K562 (cell line): Measurements from ENCODE around the gene SBDS. TPM values are rescaled to one million over a fixed set of nuclear protein-coding genes. Genes with fewer than 3 reads are reported as not detected.

Experiments used
- ATAC-seq: fragments of 200-7000 bp; cut with Tn5 transposase; 3 replicates; pipeline ENCODE4 v1.9.1; 2020; ENCODE audit warnings: moderate library complexity
- BruUV-seq: library from RNA; stranded (reverse); fragments of 400-500 nt; replicated peaks from 2 replicates; lab custom pipeline; 2021; lab: Mats Ljungman, UMichigan
- CTCF ChIA-PET: fragments of 300-600 bp; formaldehyde crosslinking; extraction: SDS; loops from one replicate; lab custom pipeline; 2021; ENCODE audit warnings: low intra/inter-chr PET ratio; lab: Yijun Ruan, JAX
- POLR2A ChIA-PET: fragments of 300-600, 350-650 bp; sonication (Branson Sonifier 250); formaldehyde crosslinking; extraction: SDS; loops from one replicate; lab custom pipeline; 2021; ENCODE audit warnings: antibody characterized with exemption, inconsistent platforms; lab: Yijun Ruan, JAX
- DNase-seq, 4 experiments: peaks; one replicate each; pipeline versions ENCODE4 v3.0.0 to v3.0.0-alpha.2; 2011 to 2018; ENCODE audit warnings: low spot score in 3 of 4, mixed read lengths in 3 of 4; ENCODE audit errors: extremely low read depth in 1 of 4
- FAIRE-seq: peaks from 2 replicates; lab custom pipeline; 2011; peaks lifted over from hg19 to GRCh38; lab: Jason Lieb, UNC
- H2AFZ ChIP-seq: 2 replicates; pipeline ENCODE4 v1.6.0; 2011; ENCODE audit warnings: low read depth, low read length, control low read depth, inconsistent platforms
- H3K27ac ChIP-seq: fragments of 200-600 bp; 3 replicates; pipeline ENCODE4 v1.8.0; 2011; ENCODE audit warnings: low read depth, mild to moderate bottlenecking, control low read depth, inconsistent platforms, low read length, moderate library complexity, mixed read lengths; ENCODE audit errors: extremely low read depth
- H3K27me3 ChIP-seq, 2 experiments: fragments of 300-600 bp in 1 of 2; 2 replicates in 1 of 2; 3 replicates in 1 of 2; pipeline versions ENCODE4 v1.6.0 to v1.8.0; 2011; ENCODE audit warnings: inconsistent platforms in 2 of 2, low read length in 2 of 2, mild to moderate bottlenecking in 1 of 2, mixed read lengths in 1 of 2, moderate library complexity in 1 of 2; ENCODE audit not compliant: control insufficient read depth in 2 of 2, insufficient read depth in 2 of 2
- H3K36me3 ChIP-seq: fragments of 300-600 bp; 3 replicates; pipeline ENCODE4 v1.8.0; 2011; ENCODE audit warnings: mild to moderate bottlenecking, low read length, inconsistent platforms; ENCODE audit not compliant: control insufficient read depth, insufficient read depth
- H3K4me1 ChIP-seq, 2 experiments: fragments of 200-600 bp in 1 of 2; replicated peaks in 1 of 2; 2 replicates in 1 of 2; 3 replicates in 1 of 2; pipeline versions ENCODE4 v1.5.1 to v1.8.0; 2011; ENCODE audit warnings: inconsistent platforms in 2 of 2, low read length in 2 of 2, mild to moderate bottlenecking in 1 of 2, mixed read lengths in 1 of 2, moderate library complexity in 1 of 2; ENCODE audit not compliant: control insufficient read depth in 2 of 2, insufficient read depth in 2 of 2
- H3K4me2 ChIP-seq: 2 replicates; pipeline ENCODE4 v1.6.1; 2011; ENCODE audit warnings: low read length, control low read depth, inconsistent platforms, mixed read lengths; ENCODE audit not compliant: insufficient read depth
- H3K4me3 ChIP-seq: fragments of 200-600 bp; sonication (generic), shearing (Covaris generic); 2 replicates; pipeline ENCODE4 v1.5.1; 2016; ENCODE audit warnings: control low read depth, inconsistent platforms
- H3K79me2 ChIP-seq: fragments of 200-600 bp; 3 replicates; pipeline ENCODE4 v1.8.0; 2011; ENCODE audit warnings: low read length, inconsistent platforms; ENCODE audit not compliant: control insufficient read depth, insufficient read depth
- H3K9ac ChIP-seq, 2 experiments: 2 replicates each; pipeline versions ENCODE4 v1.6.0 to v1.6.1; 2011; ENCODE audit warnings: low read depth in 2 of 2, low read length in 2 of 2, control low read depth in 1 of 2, inconsistent platforms in 1 of 2, mild to moderate bottlenecking in 1 of 2, mixed read lengths in 1 of 2; ENCODE audit not compliant: insufficient read depth in 1 of 2
- H3K9me1 ChIP-seq: one replicate; pipeline ENCODE4 v1.6.0; 2011; ENCODE audit warnings: inconsistent platforms, mild to moderate bottlenecking, low read length, moderate library complexity; ENCODE audit not compliant: control insufficient read depth, insufficient read depth
- H3K9me3 ChIP-seq: replicated peaks from 2 replicates; pipeline ENCODE4 v1.5.1; 2011; ENCODE audit warnings: low read depth, low read length, inconsistent platforms; ENCODE audit not compliant: control insufficient read depth, insufficient read depth
- H4K20me1 ChIP-seq: replicated peaks from 2 replicates; pipeline ENCODE4 v1.6.1; 2011; ENCODE audit warnings: low read length, inconsistent platforms, mixed read lengths; ENCODE audit not compliant: control insufficient read depth, insufficient read depth
- BRD4 ChIP-seq: fragments of 200-600 bp; sonication (generic); IDR thresholded peaks from 2 replicates; pipeline ENCODE4 v1.6.1; 2017; ENCODE audit warnings: inconsistent platforms
- BRF2 ChIP-seq: IDR thresholded peaks from 3 replicates; pipeline ENCODE4 v1.6.1; 2011; ENCODE audit warnings: borderline replicate concordance, mild to moderate bottlenecking; ENCODE audit not compliant: insufficient read length, insufficient read depth
- POLR2AphosphoS5 ChIP-seq: IDR thresholded peaks from 2 replicates; pipeline ENCODE4 v1.6.1; 2011; ENCODE audit warnings: mild to moderate bottlenecking, low read depth, low read length, moderate library complexity; ENCODE audit not compliant: control insufficient read depth, insufficient read depth
- SRSF1 ChIP-seq: fragments of 200-400 bp; formaldehyde crosslinking; IDR thresholded peaks from 2 replicates; pipeline ENCODE4 v1.6.1; 2017; ENCODE audit warnings: mild to moderate bottlenecking, low read depth, low read length, moderate library complexity
- SUPT5H ChIP-seq: fragments of 450-650 bp; IDR thresholded peaks from 2 replicates; pipeline ENCODE4 v1.6.1; 2016
- TEAD4 ChIP-seq, 2 experiments: sonication (generic) in 1 of 2; formaldehyde crosslinking in 1 of 2; IDR thresholded peaks; 2 replicates each; pipeline versions ENCODE4 v1.6.1 to v1.8.0; 2012 to 2022; ENCODE audit warnings: borderline replicate concordance in 1 of 2, inconsistent platforms in 1 of 2, low read length in 1 of 2, mild to moderate bottlenecking in 1 of 2, missing genetic modification reagents in 1 of 2
- XRCC5 ChIP-seq: fragments of 200-400 bp; formaldehyde crosslinking; IDR thresholded peaks from 2 replicates; pipeline ENCODE4 v1.6.1; 2017; ENCODE audit warnings: low read depth, mild to moderate bottlenecking, low read length
- YBX1 ChIP-seq: fragments of 450-650 bp; IDR thresholded peaks from 2 replicates; pipeline ENCODE4 v1.7.1; 2016; ENCODE audit warnings: mild to moderate bottlenecking
- ZFPM2 ChIP-seq: fragments of 250-450 bp; sonication (Bioruptor Pico); IDR thresholded peaks from 2 replicates; pipeline ENCODE4 v1.5.1; 2022; ENCODE audit warnings: mild to moderate bottlenecking
- ZNF12 ChIP-seq: sonication (generic); formaldehyde crosslinking; IDR thresholded peaks from 2 replicates; pipeline ENCODE4 v1.4.0; 2020; ENCODE audit warnings: mild to moderate bottlenecking, missing genetic modification reagents
- ZNF165 ChIP-seq: fragments of 250-450 bp; sonication (Bioruptor Pico); IDR thresholded peaks from 2 replicates; pipeline ENCODE4 v1.4.0; 2020; ENCODE audit warnings: borderline replicate concordance
- ZNF561 ChIP-seq: fragments of 450-650 bp; formaldehyde crosslinking; conservative IDR thresholded peaks from 2 replicates; pipeline ENCODE4 v1.4.0; 2020; ENCODE audit warnings: mild to moderate bottlenecking, moderate library complexity
- ZNF766 ChIP-seq: fragments of 200-800 bp; sonication (Bioruptor generic); conservative IDR thresholded peaks from 2 replicates; pipeline ENCODE4 v1.6.1; 2016; ENCODE audit warnings: missing genetic modification characterization, missing compliant biosample characterization
- WGBS: fragments of 100-300 bp; shearing (Covaris generic); methylation state at CpG from one replicate; pipeline ENCODE4 v1.1.6; 2016; ENCODE audit warnings: low coverage, mixed read lengths; ENCODE audit not compliant: insufficient coverage; ENCODE audit errors: missing lambda C conversion rate; 5-methylcytosine and 5-hydroxymethylcytosine counted together
- in situ Hi-C: fragments of 300-500 bp; cut with MboI; formaldehyde crosslinking; loops from 4 replicates; pipeline ENCODE4 v1.15.0; 2018; ENCODE audit warnings: inconsistent platforms, mixed read lengths
- intact Hi-C: fragments of 100-400 bp; cut with micrococcal nuclease; formaldehyde crosslinking; loops from 2 replicates; pipeline ENCODE4 v1.14.2; 2022
- polyA plus RNA-seq, 8 experiments: library from polyadenylated mRNA; depleted of rRNA in 4 of 8; stranded (reverse) in 5 of 8; unstranded in 3 of 8; fragments of >200 nt; fragmentation: Nextera tagmentation in 2 of 8; fragmentation: Illumina TruSeq in 1 of 8; extraction: Ambion mirVana in 2 of 8; extraction: Trizol in 1 of 8; gene quantifications; 2 replicates each; pipeline versions ENCODE4 v1.2.1 to v1.2.3, GENCODE V29; 2011 to 2014; ENCODE audit warnings: inconsistent platforms in 1 of 8, missing spikeins in 1 of 8
- total RNA-seq, 7 experiments: library from RNA; depleted of rRNA in 6 of 7; stranded (reverse); fragments of >200 nt in 6 of 7; fragmentation: Illumina TruSeq in 2 of 7; extraction: Trizol in 2 of 7; gene quantifications; 2 replicates each; pipeline versions ENCODE4 v1.2.1 to v1.2.3, GENCODE V29; 2011 to 2021; ENCODE audit warnings: low replicate concordance in 1 of 7
- TF ChIP-seq, protein P1 (sequence below): sonication (generic); formaldehyde crosslinking; IDR thresholded peaks from 2 replicates; pipeline ENCODE4 v1.8.0; 2023; ENCODE audit warnings: mild to moderate bottlenecking, missing genetic modification reagents
- TF ChIP-seq, protein P2 (sequence below), 3 experiments: fragments of 200-800 bp in 1 of 3; sonication (Bioruptor generic) in 1 of 3; sonication (generic) in 1 of 3; formaldehyde crosslinking in 1 of 3; IDR thresholded peaks; 2 replicates each; pipeline versions ENCODE4 v1.6.1 to v1.8.0; 2016 to 2022; ENCODE audit warnings: mild to moderate bottlenecking in 2 of 3, missing compliant biosample characterization in 2 of 3, missing genetic modification characterization in 2 of 3, missing genetic modification reagents in 1 of 3

Gene SBDS
- total and polyA plus RNA-seq, 9 of the 15 experiments (the other 6 are each of a cell fraction or from before 2014, with no cell fraction given), result 105 to 174 (median 117) TPM

DNA sequence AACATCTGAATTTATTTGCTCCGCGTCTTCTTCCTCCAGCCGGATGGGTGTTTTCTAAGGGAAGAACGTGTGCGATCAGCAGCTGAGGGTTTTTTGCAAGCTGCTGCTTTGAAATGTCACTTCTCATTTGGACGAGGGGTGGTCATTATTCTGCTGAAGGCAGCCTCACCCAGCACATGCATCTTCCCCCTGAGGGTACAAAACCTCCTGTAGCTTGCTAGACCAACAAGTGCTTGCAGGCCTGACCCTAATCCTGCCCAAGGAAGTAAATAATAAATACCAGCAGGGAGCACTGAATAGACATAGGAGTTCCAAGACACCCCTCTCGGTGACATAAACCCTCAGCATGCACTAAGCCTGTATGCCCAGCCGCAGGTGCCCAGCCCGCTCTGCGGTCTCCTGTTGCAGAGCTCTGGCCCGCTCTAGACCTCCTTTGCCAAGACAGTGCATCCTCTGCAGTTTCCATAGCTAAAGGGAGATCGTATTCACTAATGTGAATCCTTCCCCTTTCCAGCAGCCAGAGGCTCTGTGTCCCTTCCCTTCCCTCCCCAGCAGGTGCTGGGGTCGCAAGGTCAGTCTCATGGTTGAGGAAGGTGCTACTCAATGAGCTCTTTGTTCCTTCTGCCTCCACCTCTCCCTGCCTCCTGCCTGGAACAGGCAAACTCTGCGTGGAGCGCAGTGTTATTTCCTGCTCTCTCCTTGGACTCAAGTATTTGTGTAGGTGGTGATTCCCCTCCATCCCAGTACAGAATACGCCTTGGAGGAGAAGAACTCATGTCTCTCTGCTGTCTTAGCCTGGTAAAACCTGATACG, 36.6 kb downstream of the SBDS start:
- Histone ChIP-seq H3K4me2 (no peak overlapping the region), H3K27ac (no peak overlapping the region), H3K79me2 (no peaks in the 10 kb centered on the region), H3K4me3 (no peak overlapping the region), H2AFZ (no peak overlapping the region), H3K9ac (peak overlapping the region in 1 of 2 experiments; percentile 20; a peak in 1 of 4 replicates), H4K20me1 (no peaks in the 10 kb centered on the region), H3K27me3 (no peaks in the 10 kb centered on the region), H3K9me3 (no peaks in the 10 kb centered on the region), H3K4me1 (no peaks in the 10 kb centered on the region), H3K36me3 (peaks cover 52% of the 10 kb centered on the region), H3K9me1 (no peaks in the 10 kb centered on the region)
- ChIA-PET POLR2A (interaction anchor here (0.7 to 2.5 kb wide), 4 partner anchors 11 to 905 kb away, joined by 3 to 9 read pairs (median 5); no protein-coding TSS in a partner anchor), CTCF (no interaction called here)
- in situ Hi-C loops, result no loop called here
- no TSS peak for BruUV-seq
- DNase-seq (peak in 1 of 4 experiments; percentile 3), FAIRE-seq (no peak), ATAC-seq (no peak)
- 90% methylated on average over 17 of the region's 17 CpGs for WGBS
- intact Hi-C loops, result no loop called here
- TF ChIP-seq TEAD4 (IDR thresholded peaks at IDR 0.05; ENCODE audit: low read length), result no peak
- no peak for TF ChIP-seq TEAD4 (CRISPR knock-in tag; IDR thresholded peaks at IDR 0.05; ENCODE audit: borderline replicate concordance)
- TF ChIP-seq, protein P1, sequence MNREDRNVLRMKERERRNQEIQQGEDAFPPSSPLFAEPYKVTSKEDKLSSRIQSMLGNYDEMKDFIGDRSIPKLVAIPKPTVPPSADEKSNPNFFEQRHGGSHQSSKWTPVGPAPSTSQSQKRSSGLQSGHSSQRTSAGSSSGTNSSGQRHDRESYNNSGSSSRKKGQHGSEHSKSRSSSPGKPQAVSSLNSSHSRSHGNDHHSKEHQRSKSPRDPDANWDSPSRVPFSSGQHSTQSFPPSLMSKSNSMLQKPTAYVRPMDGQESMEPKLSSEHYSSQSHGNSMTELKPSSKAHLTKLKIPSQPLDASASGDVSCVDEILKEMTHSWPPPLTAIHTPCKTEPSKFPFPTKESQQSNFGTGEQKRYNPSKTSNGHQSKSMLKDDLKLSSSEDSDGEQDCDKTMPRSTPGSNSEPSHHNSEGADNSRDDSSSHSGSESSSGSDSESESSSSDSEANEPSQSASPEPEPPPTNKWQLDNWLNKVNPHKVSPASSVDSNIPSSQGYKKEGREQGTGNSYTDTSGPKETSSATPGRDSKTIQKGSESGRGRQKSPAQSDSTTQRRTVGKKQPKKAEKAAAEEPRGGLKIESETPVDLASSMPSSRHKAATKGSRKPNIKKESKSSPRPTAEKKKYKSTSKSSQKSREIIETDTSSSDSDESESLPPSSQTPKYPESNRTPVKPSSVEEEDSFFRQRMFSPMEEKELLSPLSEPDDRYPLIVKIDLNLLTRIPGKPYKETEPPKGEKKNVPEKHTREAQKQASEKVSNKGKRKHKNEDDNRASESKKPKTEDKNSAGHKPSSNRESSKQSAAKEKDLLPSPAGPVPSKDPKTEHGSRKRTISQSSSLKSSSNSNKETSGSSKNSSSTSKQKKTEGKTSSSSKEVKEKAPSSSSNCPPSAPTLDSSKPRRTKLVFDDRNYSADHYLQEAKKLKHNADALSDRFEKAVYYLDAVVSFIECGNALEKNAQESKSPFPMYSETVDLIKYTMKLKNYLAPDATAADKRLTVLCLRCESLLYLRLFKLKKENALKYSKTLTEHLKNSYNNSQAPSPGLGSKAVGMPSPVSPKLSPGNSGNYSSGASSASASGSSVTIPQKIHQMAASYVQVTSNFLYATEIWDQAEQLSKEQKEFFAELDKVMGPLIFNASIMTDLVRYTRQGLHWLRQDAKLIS (CRISPR knock-in tag), result no peak
- TF ChIP-seq XRCC5, result no peak
- no peak for TF ChIP-seq ZNF561 (CRISPR knock-in tag)
- TF ChIP-seq SUPT5H, result 0 out of 2 replicates have a peak, but pooled peaks have one; percentile 14
- TF ChIP-seq POLR2AphosphoS5, result peak; percentile 25; the same call in 1 of the 2 replicates
- TF ChIP-seq YBX1, result no peak
- no peak for TF ChIP-seq ZNF165 (CRISPR knock-in tag)
- TF ChIP-seq ZFPM2 (CRISPR knock-in tag), result no peak
- TF ChIP-seq, protein P2, sequence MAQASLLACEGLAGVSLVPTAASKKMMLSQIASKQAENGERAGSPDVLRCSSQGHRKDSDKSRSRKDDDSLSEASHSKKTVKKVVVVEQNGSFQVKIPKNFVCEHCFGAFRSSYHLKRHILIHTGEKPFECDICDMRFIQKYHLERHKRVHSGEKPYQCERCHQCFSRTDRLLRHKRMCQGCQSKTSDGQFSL (CRISPR knock-in tag; IDR thresholded peaks at IDR 0.05), result no peak
- TF ChIP-seq, protein P2 (tag; IDR thresholded peaks at IDR 0.05), result no peak
- no peak for TF ChIP-seq ZNF12
- TF ChIP-seq BRD4, result no peak
- TF ChIP-seq ZNF766 (CRISPR knock-in tag), result no peak
- no peak for TF ChIP-seq BRF2
- TF ChIP-seq SRSF1, result no peak
